NK-92 (cell line): ENCODE data around the gene MS4A13.
"Not testable (repeated sequence)": the region's sequence is repeated elsewhere in the genome, so short reads cannot be mapped to it uniquely, and the experiment has no call there.

ENCODE experiments used
- DNase-seq: peaks from one replicate; lab custom pipeline; 2025; ENCODE audit not compliant: unreplicated experiment; lab: John Stamatoyannopoulos, UW

MS4A13 gene

GRCh38 chr11:60515144-60515855 lies at the start of gene MS4A13:
MS4A13 (plus strand) TSS chr11:60515392; CDS start chr11:60518084, 2,692 bp downstream.
- DNase-seq = no peak

GRCh38 chr11:60468829-60469228 lies 46.4 kb upstream of the MS4A13 start:
- DNase-seq = no peak

GRCh38 chr11:60469723-60470122 lies 45.5 kb upstream of the MS4A13 start:
- DNase-seq = no peak

GRCh38 chr11:60477035-60477445 lies 38.2 kb upstream of the MS4A13 start:
- DNase-seq = no peak

GRCh38 chr11:60482361-60482760 lies 32.8 kb upstream of the MS4A13 start:
- DNase-seq = no peak

- no peak for DNase-seq
Measured at GRCh38 chr11:60485987-60486386, 29.2 kb upstream of the MS4A13 start.

GRCh38 chr11:60492488-60493009 lies 22.6 kb upstream of the MS4A13 start, which contains the start of gene MS4A12:
MS4A12 (plus strand) TSS chr11:60492778; CDS start chr11:60497319, 4,541 bp downstream.
- DNase-seq = no peak

- no peak for DNase-seq
Measured at GRCh38 chr11:60493454-60493853, 21.7 kb upstream of the MS4A13 start.

GRCh38 chr11:60498399-60498798 lies 16.8 kb upstream of the MS4A13 start:
- no peak for DNase-seq

- DNase-seq = no peak
Measured at GRCh38 chr11:60498853-60499252, 16.3 kb upstream of the MS4A13 start.

- no peak for DNase-seq
Measured at GRCh38 chr11:60500276-60500910, 14.8 kb upstream of the MS4A13 start.

- no peak for DNase-seq
Measured at GRCh38 chr11:60502221-60502775, 12.9 kb upstream of the MS4A13 start.

- DNase-seq = no peak
Measured at GRCh38 chr11:60504219-60504905, 10.8 kb upstream of the MS4A13 start.

GRCh38 chr11:60509609-60510008 lies 5.6 kb upstream of the MS4A13 start:
- not testable (repeated sequence) for DNase-seq

- not testable (repeated sequence) for DNase-seq
Measured at GRCh38 chr11:60510209-60510608, 5.0 kb upstream of the MS4A13 start.

GRCh38 chr11:60511393-60511792 lies 3.8 kb upstream of the MS4A13 start:
- DNase-seq = no peak

- DNase-seq = no peak
Measured at GRCh38 chr11:60512651-60513225, 2.5 kb upstream of the MS4A13 start.

GRCh38 chr11:60513496-60514460 lies 1.4 kb upstream of the MS4A13 start:
- no peak for DNase-seq

- DNase-seq = no peak
Measured at GRCh38 chr11:60528465-60528864, 13.3 kb downstream of the MS4A13 start.

GRCh38 chr11:60528934-60529333 lies 13.7 kb downstream of the MS4A13 start:
- no peak for DNase-seq
